ENCODE results near the gene MIPOL1.

DNA sequence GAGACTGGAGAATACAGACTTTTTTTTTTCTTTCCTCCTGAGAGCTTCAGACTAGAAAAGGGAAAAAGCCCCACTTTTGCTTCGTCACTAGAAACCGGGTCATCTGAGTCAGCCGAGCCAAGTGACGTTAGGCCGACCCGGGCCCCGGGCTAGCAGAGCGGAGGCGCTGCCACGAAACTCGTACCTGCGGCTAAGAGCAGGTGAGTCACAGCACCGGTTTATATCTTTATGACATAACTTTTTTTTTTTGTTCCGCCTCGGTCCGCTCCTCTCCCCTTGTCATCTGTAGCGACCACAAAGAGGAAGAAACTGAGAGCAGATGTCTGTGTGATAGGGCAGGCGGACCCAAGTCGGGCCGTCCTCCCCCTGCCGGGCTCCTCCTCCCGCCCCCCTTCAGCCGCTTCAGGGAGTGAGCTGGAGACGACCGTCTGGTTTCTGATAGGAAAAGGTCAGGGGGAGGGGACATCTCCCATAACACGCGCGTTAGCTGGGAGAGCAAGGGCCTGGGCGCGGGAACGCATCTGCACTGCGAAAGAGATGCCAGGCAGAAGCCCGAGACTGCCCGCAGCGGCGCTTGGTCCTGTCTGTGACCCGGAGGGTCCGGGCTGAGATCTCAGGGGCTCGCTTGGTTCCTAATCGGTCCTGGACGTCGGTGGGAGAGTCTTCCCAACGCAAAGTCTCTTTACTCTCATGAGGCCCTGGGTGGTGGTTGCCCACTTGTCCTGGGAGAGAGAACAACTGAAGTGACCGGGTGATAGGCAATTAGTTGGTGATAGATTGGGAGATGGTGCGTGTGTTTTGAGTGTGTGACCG lies 398.3 kb downstream of the MIPOL1 start:
- TF ChIP-seq, protein P1, sequence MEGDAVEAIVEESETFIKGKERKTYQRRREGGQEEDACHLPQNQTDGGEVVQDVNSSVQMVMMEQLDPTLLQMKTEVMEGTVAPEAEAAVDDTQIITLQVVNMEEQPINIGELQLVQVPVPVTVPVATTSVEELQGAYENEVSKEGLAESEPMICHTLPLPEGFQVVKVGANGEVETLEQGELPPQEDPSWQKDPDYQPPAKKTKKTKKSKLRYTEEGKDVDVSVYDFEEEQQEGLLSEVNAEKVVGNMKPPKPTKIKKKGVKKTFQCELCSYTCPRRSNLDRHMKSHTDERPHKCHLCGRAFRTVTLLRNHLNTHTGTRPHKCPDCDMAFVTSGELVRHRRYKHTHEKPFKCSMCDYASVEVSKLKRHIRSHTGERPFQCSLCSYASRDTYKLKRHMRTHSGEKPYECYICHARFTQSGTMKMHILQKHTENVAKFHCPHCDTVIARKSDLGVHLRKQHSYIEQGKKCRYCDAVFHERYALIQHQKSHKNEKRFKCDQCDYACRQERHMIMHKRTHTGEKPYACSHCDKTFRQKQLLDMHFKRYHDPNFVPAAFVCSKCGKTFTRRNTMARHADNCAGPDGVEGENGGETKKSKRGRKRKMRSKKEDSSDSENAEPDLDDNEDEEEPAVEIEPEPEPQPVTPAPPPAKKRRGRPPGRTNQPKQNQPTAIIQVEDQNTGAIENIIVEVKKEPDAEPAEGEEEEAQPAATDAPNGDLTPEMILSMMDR (IDR thresholded peaks at IDR 0.05), result no peak
- peak in 2 of 4 donors; percentile 32 to 46 for TF ChIP-seq POLR2AphosphoS5 (IDR thresholded peaks at IDR 0.05)
